Ascending aorta (tissue), 2 donors: ENCODE measurements around the gene CBLIF. TPM values are rescaled to one million over a fixed set of nuclear protein-coding genes. Genes with fewer than 3 reads are reported as not detected.
"Not testable (repeated sequence)": the region's sequence is repeated elsewhere in the genome, so short reads cannot be mapped to it uniquely, and the experiment has no call there.

Experiments used
- DNase-seq, 2 donors: peaks; one replicate each; pipeline ENCODE4 v3.0.0-alpha.2; 2019; ENCODE audit warnings: low spot score in 2 of 2
- H3K27ac ChIP-seq, 2 donors: fragments of 200-600 bp; sonication (generic); one replicate each; pipeline ENCODE4 v1.5.1; 2016 to 2017; ENCODE audit warnings: mild to moderate bottlenecking in 1 of 2
- H3K27me3 ChIP-seq: fragments of 200-600 bp; sonication (generic); one replicate; pipeline ENCODE4 v1.5.1; 2017
- H3K36me3 ChIP-seq, 2 donors: fragments of 200-600 bp; sonication (generic); one replicate each; pipeline ENCODE4 v1.5.1; 2016
- H3K4me1 ChIP-seq, 2 donors: fragments of 200-600 bp; sonication (generic); one replicate each; pipeline ENCODE4 v1.5.1; 2016 to 2017; ENCODE audit warnings: mild to moderate bottlenecking in 1 of 2
- H3K4me3 ChIP-seq, 2 donors: fragments of 200-600 bp; sonication (generic); one replicate each; pipeline ENCODE4 v1.5.1; 2016 to 2017; ENCODE audit warnings: mild to moderate bottlenecking in 1 of 2
- H3K9me3 ChIP-seq, 2 donors: fragments of 200-600 bp; sonication (generic); one replicate each; pipeline ENCODE4 v1.5.1; 2016
- intact Hi-C: fragments of 100-400 bp; cut with DNase I; formaldehyde crosslinking; loops from one replicate; pipeline ENCODE4 v1.15.1; 2023
- total RNA-seq: library from RNA; depleted of rRNA; stranded (reverse); fragments of >200 nt; gene quantifications from one replicate; pipeline ENCODE4 v1.1.0, GENCODE V29; 2016
- TF ChIP-seq, protein P1 (sequence below), 3 experiments: fragments of 200-600 bp in 2 of 3; fragments of 450-650 bp in 1 of 3; sonication (generic) in 2 of 3; IDR thresholded peaks; one replicate each; pipeline ENCODE4 v1.5.1; 2016 to 2019; ENCODE audit warnings: antibody characterized with exemption in 3 of 3, mild to moderate bottlenecking in 1 of 3, moderate library complexity in 1 of 3

CBLIF gene
- total RNA-seq, 1 donor from 2014 or later = 2.6 TPM

DNA sequence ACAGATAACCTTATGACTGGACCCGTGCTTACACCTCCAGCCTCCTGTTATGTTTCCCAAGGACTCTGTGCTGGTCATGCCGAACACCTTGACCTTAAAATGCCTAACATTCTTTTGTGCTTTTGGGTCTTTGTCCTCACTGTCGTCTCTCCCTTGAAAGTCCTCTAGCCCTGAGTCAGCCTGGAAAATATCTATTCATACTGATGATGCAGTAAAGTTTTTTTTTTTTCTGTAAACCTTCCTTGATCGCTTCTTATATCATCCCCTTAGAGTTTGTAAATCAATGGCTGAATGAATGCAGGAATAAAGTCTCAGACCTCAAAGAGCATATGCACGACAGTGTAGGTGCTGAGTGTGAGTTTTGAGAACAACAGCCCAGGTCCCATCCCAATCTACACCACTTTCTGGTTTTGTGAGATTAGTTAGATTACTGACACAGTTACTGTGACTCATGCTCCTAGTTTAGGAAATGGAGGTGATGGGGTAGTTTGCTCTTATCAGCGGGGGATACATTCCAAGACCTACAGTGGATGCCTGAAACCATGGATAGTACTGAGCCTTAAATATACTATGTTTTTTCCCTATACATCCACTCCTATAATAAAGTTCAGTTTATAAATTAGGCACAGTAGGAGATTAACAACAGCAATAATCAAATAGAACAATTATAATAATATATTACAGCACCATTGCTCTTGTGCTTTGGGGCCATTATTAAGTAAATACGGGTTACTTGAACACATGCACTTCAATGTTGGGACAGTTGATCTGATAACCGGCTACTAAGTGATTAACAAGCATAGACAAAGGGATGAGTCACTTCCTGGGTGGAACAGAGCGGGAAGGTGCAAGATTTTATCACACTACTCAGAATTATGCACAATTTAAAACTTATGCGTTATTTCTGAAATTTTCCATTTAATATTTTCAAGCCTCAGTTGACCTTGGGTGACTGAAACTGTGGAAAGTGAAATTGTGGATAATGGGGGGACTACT lies 12.4 kb upstream of the CBLIF start:
- no peaks in the 10 kb centered on the region for H3K36me3 ChIP-seq

DNA sequence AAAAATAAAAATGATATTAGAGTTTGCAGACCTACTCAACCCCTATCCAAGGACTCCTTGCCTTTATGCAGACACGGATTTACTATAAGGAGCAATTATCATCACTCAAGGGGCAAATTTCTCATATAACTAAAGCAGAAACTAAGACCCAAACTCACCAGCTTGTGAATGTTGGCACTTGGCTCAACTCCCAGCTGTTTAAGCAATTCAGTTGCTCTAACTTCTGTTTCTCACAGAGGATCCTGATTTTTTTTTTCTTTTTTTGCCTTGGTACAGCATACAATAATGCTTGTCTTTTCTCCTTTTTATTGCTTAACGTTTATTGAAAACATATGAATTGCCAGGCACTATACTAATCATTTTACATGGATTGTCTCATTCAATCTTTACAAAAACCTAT lies 9.6 kb upstream of the CBLIF start:
- Histone ChIP-seq H3K9me3 (no peaks in the 10 kb centered on the region), H3K27ac (no peak overlapping the region), H3K4me1 (no peaks in the 10 kb centered on the region), H3K27me3 (no peaks in the 10 kb centered on the region), H3K36me3 (no peaks in the 10 kb centered on the region), H3K4me3 (no peak overlapping the region)
- TF ChIP-seq, protein P1, sequence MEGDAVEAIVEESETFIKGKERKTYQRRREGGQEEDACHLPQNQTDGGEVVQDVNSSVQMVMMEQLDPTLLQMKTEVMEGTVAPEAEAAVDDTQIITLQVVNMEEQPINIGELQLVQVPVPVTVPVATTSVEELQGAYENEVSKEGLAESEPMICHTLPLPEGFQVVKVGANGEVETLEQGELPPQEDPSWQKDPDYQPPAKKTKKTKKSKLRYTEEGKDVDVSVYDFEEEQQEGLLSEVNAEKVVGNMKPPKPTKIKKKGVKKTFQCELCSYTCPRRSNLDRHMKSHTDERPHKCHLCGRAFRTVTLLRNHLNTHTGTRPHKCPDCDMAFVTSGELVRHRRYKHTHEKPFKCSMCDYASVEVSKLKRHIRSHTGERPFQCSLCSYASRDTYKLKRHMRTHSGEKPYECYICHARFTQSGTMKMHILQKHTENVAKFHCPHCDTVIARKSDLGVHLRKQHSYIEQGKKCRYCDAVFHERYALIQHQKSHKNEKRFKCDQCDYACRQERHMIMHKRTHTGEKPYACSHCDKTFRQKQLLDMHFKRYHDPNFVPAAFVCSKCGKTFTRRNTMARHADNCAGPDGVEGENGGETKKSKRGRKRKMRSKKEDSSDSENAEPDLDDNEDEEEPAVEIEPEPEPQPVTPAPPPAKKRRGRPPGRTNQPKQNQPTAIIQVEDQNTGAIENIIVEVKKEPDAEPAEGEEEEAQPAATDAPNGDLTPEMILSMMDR (IDR thresholded peaks at IDR 0.05) = no peak
- intact Hi-C loops = no loop called here
- DNase-seq = no peak

More for the DNA sequence above, 12.4 kb upstream of the CBLIF start:
- DNase-seq = no peak
- H3K4me3 ChIP-seq = no peak overlapping the region
- TF ChIP-seq, protein P1 (IDR thresholded peaks at IDR 0.05) = no peak
- H3K27ac ChIP-seq = no peak overlapping the region
- H3K9me3 ChIP-seq = no peaks in the 10 kb centered on the region
- H3K4me1 ChIP-seq = no peaks in the 10 kb centered on the region
- intact Hi-C loops = no loop called here
- no peaks in the 10 kb centered on the region for H3K27me3 ChIP-seq

DNA sequence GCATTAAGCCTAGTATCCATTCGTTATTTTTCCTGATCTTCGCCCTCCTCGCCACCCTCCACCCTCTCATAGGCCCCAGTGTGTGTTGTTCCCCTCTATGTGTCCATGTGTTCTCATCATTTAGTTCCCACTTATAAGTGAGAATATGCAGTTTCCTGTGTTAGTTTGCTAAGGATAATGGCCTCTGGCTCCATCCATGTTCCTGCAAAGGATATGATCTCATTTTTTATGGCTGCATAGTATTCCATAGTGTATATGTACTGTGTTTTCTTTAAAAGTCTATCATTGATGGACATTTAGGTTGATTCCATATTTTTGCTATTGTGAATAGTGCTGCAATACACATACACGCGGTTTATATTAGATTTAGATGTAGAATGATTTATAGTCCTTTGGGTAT lies 6.1 kb upstream of the CBLIF start:
- H3K27me3 ChIP-seq, intact Hi-C loops, H3K4me3 ChIP-seq, H3K9me3 ChIP-seq, H3K36me3 ChIP-seq, H3K27ac ChIP-seq, H3K4me1 ChIP-seq, DNase-seq: not testable (repeated sequence)

DNA sequence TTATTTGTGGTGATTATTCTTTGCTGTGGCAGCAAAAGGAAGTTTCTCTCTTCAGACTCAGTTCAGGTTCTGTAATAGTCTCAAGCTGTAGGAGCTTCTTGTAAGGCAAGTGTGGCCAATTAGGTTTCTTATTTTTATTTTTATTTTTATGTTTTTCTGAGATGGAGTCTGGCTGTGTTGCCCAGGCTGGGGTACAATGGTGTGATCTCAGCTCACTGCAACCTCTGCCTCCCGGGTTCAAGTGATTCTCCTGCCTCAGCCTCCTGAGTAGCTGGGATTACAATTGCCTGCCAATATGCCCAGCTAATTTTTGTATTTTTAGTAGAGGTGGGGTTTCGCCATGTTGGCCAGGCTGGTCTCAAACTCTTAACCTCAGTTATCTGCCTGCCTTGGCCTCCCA lies 4.3 kb upstream of the CBLIF start:
- DNase-seq, intact Hi-C loops, H3K27me3 ChIP-seq, H3K36me3 ChIP-seq, H3K4me3 ChIP-seq, H3K4me1 ChIP-seq, H3K9me3 ChIP-seq, H3K27ac ChIP-seq: not testable (repeated sequence)

DNA sequence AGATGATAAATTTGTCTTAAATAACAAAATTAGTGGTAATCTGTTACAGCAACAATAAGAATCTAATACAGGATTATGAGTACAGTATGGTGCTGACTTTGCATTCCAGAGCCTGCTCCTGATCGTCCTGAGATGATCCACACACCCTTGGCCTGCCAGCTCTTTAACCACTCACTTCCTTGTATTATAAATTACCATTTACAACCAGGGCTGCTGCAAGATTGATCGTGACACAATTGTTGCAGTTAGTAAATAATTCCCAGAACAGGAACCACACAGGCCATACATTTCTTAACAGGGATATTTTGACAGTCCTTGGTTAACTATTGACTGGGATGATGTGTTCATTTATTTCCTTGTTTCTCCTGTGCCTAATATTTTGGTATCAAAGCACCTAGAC lies 3.8 kb upstream of the CBLIF start:
- Histone ChIP-seq H3K36me3 (no peaks in the 10 kb centered on the region), H3K27me3 (no peaks in the 10 kb centered on the region), H3K4me1 (no peaks in the 10 kb centered on the region), H3K4me3 (no peak overlapping the region), H3K9me3 (no peaks in the 10 kb centered on the region), H3K27ac (no peak overlapping the region)
- intact Hi-C loops = no loop called here
- no peak for DNase-seq
- TF ChIP-seq, protein P1 (IDR thresholded peaks at IDR 0.05) = no peak

DNA sequence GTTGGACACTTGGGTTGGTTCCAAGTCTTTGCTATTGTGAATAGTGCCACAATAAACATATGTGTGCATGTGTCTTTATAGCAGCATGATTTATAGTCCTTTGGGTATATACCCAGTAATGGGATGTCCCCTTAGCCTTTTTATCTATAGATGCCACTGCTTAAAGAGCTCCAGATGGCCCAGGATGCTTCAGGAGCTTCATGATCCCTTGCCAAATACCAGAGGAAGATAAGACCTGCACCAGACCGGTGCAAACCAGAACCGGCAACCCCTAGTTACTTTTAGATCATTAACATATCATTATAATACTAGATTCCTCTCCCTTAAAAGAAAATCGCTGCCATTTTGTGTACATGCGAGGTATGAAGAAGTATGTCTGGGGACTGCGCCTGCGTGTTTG lies 3.1 kb upstream of the CBLIF start:
- H3K4me3 ChIP-seq, H3K9me3 ChIP-seq, H3K27ac ChIP-seq, H3K4me1 ChIP-seq, DNase-seq, H3K36me3 ChIP-seq, intact Hi-C loops, H3K27me3 ChIP-seq: not testable (repeated sequence)

DNA sequence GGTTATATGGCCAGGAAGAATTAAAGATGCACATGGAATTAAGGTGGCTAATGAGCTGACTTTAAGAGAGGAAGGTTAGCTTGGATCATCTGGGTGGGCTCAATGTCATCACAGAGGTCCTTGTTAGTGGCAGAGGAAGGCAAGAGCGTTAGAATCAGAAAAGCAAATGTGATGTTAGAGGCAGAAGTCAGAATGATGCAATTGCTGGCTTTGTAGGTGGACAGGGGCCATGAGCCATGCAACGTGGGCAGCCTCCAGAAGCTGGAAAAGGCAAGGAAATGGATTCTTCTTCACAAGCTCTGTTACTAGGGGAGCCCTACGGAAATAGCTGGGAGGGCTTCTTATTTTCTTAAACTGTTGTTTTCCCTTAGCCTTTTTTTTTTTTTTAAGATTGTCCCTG lies 2.3 kb upstream of the CBLIF start:
- H3K4me1 ChIP-seq = no peaks in the 10 kb centered on the region
- intact Hi-C loops = no loop called here
- DNase-seq = no peak
- no peaks in the 10 kb centered on the region for H3K9me3 ChIP-seq
- no peak overlapping the region for H3K27ac ChIP-seq
- TF ChIP-seq, protein P1 (IDR thresholded peaks at IDR 0.05) = no peak
- no peak overlapping the region for H3K4me3 ChIP-seq
- no peaks in the 10 kb centered on the region for H3K36me3 ChIP-seq
- no peaks in the 10 kb centered on the region for H3K27me3 ChIP-seq
